BJ (cell line): Measurements from ENCODE around the gene SNAPC2. TPM values are rescaled to one million over a fixed set of nuclear protein-coding genes. Genes with fewer than 3 reads are reported as not detected.

Experiments
- CTCF ChIA-PET: fragments of 350-600 bp; formaldehyde crosslinking; extraction: SDS; loops from one replicate; lab custom pipeline; 2021; ENCODE audit warnings: antibody characterized with exemption, inconsistent platforms; lab: Yijun Ruan, JAX
- POLR2A ChIA-PET: fragments of 300-600 bp; sonication (Branson Sonifier 250); formaldehyde crosslinking; extraction: SDS; loops from one replicate; lab custom pipeline; 2021; ENCODE audit warnings: antibody characterized with exemption; lab: Charles Lee
- DNase-seq: peaks from one replicate; pipeline ENCODE4 v3.0.0-alpha.2; 2011; ENCODE audit warnings: low read depth
- H3K27me3 ChIP-seq: 2 replicates; pipeline ENCODE4 v1.6.0; 2011; ENCODE audit warnings: low read length; ENCODE audit not compliant: control insufficient read depth, insufficient read depth
- H3K36me3 ChIP-seq: 2 replicates; pipeline ENCODE4 v1.5.1; 2011; ENCODE audit warnings: low read length; ENCODE audit not compliant: control insufficient read depth, insufficient read depth
- H3K4me3 ChIP-seq: 2 replicates; pipeline ENCODE4 v1.5.1; 2011; ENCODE audit warnings: low read depth, mild to moderate bottlenecking, control low read depth, low read length
- polyA plus RNA-seq: library from polyadenylated mRNA; depleted of rRNA; stranded (reverse); fragments of >200 nt; gene quantifications from 2 replicates; pipeline ENCODE4 v1.2.3, GENCODE V29; 2011
- TF ChIP-seq, protein P1 (sequence below): IDR thresholded peaks from 2 replicates; pipeline ENCODE4 v1.5.1; 2011; ENCODE audit warnings: low read depth, mild to moderate bottlenecking, control low read depth, inconsistent platforms, low read length, moderate library complexity; ENCODE audit not compliant: insufficient read depth

Gene SNAPC2
- polyA plus RNA-seq, 1 experiment, result 28.2 TPM

GRCh38 chr19:7920519-7921301 is 572 bp downstream of the SNAPC2 start:
- Histone ChIP-seq H3K27me3 (no peaks in the 10 kb centered on the region), H3K4me3 (peak overlapping the region; percentile 82), H3K36me3 (peaks cover 9% of the 10 kb centered on the region)
- TF ChIP-seq, protein P1, sequence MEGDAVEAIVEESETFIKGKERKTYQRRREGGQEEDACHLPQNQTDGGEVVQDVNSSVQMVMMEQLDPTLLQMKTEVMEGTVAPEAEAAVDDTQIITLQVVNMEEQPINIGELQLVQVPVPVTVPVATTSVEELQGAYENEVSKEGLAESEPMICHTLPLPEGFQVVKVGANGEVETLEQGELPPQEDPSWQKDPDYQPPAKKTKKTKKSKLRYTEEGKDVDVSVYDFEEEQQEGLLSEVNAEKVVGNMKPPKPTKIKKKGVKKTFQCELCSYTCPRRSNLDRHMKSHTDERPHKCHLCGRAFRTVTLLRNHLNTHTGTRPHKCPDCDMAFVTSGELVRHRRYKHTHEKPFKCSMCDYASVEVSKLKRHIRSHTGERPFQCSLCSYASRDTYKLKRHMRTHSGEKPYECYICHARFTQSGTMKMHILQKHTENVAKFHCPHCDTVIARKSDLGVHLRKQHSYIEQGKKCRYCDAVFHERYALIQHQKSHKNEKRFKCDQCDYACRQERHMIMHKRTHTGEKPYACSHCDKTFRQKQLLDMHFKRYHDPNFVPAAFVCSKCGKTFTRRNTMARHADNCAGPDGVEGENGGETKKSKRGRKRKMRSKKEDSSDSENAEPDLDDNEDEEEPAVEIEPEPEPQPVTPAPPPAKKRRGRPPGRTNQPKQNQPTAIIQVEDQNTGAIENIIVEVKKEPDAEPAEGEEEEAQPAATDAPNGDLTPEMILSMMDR, result no peak
- DNase-seq, result peak; percentile 69
- ChIA-PET CTCF (interaction anchor here (0.5 to 7.1 kb wide), 7 partner anchors 9 to 353 kb away, joined by 3 to 29 read pairs (median 10); partner anchors contain the start of genes MAP2K7 and TIMM44), POLR2A (interaction anchor here (0.6 to 1.3 kb wide), 5 partner anchors 8 to 1495 kb away, joined by 4 to 20 read pairs (median 5); partner anchors contain the start of genes GPR108 and TIMM44)

GRCh38 chr19:7921302-7921966 is 1.3 kb downstream of the SNAPC2 start:
- CTCF ChIA-PET, result interaction anchor here (1.1 to 7.1 kb wide), 4 partner anchors 8 to 68 kb away, joined by 4 to 29 read pairs (median 12); partner anchors contain the start of gene MAP2K7
- no peaks in the 10 kb centered on the region for H3K27me3 ChIP-seq
- no peak for DNase-seq
- H3K4me3 ChIP-seq, result peak overlapping the region; percentile 53
- POLR2A ChIA-PET, result no interaction called here
- TF ChIP-seq, protein P1, result no peak
- peaks cover 9% of the 10 kb centered on the region for H3K36me3 ChIP-seq

GRCh38 chr19:7921967-7922835 is 2.1 kb downstream of the SNAPC2 start:
- Histone ChIP-seq H3K27me3 (no peaks in the 10 kb centered on the region), H3K36me3 (peaks cover 12% of the 10 kb centered on the region), H3K4me3 (no peak overlapping the region)
- TF ChIP-seq, protein P1, result no peak
- POLR2A ChIA-PET, result no interaction called here
- CTCF ChIA-PET, result interaction anchor here (0.8 to 7.1 kb wide), 4 partner anchors 19 to 69 kb away, joined by 3 to 29 read pairs (median 10); partner anchors contain the start of gene MAP2K7
- DNase-seq, result no peak

- no peak overlapping the region for H3K4me3 ChIP-seq
- DNase-seq, result no peak
- CTCF ChIA-PET, result interaction anchor here (0.8 to 7.1 kb wide), 3 partner anchors 19 to 69 kb away, joined by 3 to 29 read pairs (median 7); partner anchors contain the start of gene MAP2K7
- POLR2A ChIA-PET, result no interaction called here
- peaks cover 12% of the 10 kb centered on the region for H3K36me3 ChIP-seq
- TF ChIP-seq, protein P1, result no peak
- H3K27me3 ChIP-seq, result no peaks in the 10 kb centered on the region
Measured at GRCh38 chr19:7922836-7923195, 2.7 kb downstream of the SNAPC2 start.
